Stromal cell of bone marrow (primary cell): ENCODE data around the gene SCAPER.
"Not testable (repeated sequence)": the region's sequence is repeated elsewhere in the genome, so short reads cannot be mapped to it uniquely, and the experiment has no call there.

Experiments
- DNase-seq: peaks from one replicate; pipeline ENCODE4 v3.0.0-alpha.2; 2012; ENCODE audit warnings: low read depth

The SCAPER gene

DNA sequence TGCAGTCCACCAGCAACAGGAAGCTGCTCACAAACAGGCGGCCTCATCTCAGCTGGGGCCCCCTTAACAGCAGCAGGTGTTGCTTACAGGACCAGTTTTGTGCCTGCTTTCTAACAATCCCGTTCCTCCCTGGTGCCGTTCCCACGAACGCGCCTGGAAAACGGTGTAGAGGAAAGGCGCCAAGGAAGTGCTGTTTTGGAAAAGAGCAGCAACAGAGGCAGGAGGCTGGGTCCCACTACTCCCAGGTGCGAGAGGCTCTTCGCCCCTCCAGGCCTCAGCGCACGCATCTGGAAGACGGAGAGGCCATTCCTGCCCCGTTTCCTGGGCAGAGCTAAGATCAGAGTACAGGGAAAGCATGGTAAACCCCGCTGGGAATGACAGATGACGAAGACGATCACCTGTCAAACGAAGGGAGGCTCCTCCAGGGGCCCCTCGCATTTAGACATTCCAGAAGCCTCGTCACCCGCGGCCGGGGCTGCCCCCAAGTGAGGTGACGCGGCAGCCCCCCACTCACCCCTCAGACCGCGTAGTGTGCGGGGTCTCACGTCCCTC lies 603 bp downstream of the SCAPER start:
- no peak for DNase-seq

DNA sequence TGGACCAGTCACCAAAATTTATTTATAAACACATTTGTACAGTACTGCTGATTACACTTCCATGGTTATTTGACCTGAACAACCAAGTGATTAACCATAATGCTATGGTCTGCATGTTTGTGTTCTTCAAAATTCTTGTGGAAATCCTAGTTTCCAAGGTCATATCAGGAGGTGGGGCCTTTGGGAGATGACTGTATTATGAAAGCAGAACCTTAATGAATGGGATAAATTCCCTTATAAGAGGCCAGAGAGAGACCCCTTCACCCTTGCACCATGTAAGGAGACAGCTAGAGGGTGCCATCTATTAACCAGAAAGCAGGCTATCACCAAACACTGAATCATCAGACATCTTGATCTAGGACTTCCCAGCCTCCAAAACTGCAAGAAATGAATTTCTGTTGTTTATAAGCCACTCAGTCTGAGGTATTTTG lies 1.9 kb downstream of the SCAPER start:
- DNase-seq = no peak

DNA sequence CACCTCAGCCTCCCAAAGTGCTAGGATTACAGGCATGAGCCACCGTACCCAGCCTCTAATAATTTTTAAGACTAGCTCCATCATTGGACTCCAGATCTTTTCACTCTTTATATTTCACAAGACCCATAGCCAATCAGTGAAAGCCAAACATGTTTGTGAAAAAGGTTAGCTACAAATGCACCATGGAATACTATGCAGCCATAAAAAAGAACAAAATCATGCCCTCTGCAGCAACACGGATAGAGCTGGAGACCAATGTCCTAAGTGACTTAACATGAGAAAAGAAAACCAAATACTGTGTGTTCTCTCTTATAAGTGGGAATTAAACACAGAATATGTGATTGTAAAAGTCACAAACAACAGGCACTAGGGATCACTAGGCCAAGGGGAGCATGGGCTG lies 3.2 kb downstream of the SCAPER start:
- DNase-seq = no peak

DNA sequence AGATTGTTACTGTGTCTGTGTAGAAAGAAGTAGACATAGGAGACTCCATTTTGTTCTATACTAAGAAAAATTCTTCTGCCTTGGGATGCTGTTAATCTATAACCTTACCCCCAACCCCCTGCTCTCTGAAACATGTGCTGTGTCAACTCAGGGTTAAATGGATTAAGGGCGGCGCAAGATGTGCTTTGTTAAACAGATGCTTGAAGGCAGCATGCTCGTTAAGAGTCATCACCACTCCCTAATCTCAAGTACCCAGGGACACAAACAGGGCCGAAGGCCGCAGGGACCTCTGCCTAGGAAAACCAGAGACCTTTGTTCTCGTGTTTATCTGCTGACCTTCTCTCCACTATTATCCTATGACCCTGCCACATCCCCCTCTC lies 5.2 kb downstream of the SCAPER start:
- not testable (repeated sequence) for DNase-seq

DNA sequence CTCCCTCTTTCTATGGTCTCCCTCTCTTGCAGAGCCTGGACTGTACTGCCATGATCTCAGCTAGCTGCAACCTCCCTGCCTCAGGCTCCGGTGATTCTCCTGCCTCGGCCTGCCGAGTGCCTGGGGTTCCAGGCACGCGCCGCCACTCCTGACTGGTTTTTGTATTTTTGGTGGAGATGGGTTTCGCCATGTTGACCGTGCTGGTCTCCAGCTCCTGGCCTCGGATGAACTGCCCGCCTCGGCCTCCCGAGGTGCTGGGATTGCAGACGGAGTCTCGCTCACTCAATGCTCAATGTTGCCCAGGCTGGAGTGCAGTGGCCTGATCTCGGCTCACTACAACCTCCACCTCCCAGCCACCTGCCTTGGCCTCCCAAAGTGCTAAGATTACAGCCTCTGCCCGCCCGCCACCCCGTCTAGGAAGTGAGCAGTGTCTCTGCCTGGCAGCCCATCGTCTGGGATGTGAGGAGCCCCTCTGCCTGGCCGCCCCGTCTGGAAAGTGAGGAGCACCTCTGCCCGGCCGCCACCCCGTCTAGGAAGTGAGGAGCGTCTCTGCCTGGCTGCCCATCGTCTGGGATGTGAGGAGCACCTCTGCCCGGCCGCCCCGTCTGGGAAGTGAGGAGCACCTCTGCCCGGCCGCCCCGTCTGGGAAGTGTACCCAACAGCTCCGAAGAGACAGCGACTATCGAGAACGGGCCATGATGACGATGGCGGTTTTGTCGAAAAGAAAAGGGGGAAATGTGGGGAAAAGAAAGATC lies 5.8 kb downstream of the SCAPER start:
- not testable (repeated sequence) for DNase-seq

DNA sequence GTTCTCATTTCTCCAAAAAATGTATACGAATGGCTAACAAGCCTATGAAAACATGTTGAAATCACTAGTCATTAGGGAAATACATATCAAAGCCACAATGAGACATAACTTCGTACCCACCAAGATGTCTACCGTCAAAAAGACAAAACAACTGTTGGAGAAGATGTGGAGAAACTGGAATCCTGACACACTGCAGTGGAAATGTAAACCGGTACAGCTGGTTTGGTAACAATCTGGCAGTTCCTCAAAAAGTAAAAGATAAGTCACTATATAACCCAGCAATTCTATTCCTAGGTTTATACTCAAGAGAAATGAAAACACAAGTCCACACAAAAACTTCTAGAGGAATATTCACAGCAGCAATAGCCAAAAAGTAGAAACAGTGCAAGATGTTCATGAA lies 7.0 kb downstream of the SCAPER start:
- no peak for DNase-seq

DNA sequence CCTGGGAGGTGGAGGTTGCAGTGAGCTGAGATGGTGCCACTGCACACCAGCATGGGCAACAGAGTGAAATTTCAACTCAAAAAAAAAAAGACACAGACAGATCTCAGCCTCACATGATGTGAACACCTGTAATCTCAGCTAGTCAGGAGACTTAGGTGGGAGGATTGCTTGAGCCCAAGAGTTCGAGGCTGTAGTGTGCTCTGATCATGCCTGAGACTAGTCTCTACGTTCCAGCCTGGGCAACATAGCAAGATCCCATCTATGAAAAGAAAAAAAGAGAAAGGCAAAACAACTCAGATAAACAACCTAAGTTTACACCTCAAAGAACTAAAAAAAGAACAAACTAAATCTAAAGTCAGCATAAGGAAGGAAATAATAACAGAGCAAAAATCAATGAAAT lies 11.0 kb downstream of the SCAPER start:
- DNase-seq = no peak

DNA sequence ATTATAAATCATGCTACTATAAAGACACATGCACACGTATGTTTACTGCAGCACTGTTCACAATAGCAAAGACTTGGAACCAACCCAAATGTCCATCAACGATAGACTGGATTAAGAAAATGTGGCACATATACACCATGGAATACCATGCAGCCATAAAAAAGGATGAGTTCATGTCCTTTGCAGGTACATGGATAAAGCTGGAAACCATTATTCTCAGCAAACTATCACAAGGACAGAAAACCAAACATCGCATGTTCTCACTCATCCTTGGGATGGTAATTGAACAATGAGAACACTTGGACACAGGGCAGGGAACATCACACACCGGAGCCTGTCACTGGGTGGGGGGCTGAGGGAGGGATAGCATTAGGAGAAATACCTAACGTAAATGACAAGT lies 12.3 kb downstream of the SCAPER start:
- not testable (repeated sequence) for DNase-seq

DNA sequence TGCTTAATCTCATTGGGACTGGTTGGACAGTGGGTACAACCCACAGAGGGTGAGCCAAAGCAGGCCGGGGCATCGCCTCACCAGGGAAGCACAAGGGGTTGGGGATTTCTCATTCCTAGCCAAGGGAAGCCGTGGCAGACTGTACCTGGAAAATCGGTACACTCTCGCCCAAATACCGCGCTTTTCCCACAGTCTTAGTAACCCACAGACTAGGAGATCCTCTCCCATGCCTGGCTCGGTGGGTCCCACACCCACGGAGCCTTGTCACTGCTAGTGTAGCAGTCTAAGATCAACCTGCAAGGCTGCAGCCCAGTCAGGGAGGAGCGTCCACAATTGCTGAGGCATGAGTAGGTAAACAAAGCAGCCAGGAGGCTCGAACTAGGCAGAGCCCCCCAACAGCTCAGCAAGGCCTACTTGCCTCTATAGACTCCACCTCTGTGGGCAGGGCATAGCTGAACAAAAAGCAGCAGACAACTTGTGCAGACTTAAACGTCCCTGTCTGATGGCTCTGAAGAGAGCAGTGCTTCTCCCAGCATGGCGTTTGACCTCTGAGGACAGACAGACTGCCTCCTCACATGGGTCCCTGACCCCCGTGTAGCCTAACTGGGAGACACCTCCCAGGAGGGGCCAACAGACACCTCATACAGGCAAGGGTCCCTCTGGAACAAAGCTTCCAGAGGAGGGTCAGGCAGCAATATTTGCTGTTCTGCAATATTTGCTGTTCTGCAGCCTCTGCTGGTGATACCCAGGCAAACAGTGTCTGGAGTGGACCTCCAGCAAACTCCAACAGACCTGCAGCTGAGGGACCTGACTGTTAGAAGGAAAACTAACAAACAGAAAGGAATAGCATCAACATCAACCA lies 17.6 kb downstream of the SCAPER start:
- DNase-seq = not testable (repeated sequence)

DNA sequence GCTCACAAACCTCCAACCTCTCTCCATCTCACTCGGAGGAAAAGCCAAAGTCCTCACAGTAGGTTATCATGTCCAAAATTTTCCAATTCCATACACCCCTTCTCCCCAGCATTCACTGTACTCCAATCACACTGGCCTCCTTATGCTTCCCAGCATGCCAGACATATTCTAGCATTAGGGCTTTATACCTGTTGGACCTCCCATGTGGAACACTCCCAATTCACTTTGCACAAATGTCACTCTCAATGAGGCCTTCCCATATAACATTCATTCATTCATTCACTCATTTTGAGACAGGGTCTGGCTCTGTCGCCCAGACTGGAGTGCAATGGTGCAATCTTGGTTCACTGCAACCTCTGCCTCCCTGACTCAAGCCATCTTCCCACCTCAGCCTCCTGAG lies 19.9 kb downstream of the SCAPER start:
- DNase-seq = no peak

DNA sequence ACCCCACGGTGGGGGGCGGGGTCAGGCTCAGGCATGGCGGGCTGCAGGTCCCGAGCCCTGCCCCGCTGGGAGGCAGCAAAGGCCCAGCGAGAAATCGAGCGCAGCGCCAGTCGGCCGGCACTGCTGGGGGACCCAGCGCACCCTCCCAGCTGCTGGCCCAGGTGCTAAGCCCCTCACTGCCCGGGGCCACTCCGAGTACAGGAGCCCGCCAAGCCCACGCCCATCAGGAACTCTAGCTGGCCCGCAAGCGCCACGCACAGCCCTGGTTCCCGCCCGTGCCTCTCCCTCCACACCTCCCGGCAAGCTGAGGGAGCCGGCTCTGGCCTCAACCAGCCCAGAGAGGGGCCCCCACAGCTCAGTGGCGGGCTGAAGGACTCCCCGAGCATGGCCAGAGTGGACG lies 29.2 kb downstream of the SCAPER start:
- no peak for DNase-seq

DNA sequence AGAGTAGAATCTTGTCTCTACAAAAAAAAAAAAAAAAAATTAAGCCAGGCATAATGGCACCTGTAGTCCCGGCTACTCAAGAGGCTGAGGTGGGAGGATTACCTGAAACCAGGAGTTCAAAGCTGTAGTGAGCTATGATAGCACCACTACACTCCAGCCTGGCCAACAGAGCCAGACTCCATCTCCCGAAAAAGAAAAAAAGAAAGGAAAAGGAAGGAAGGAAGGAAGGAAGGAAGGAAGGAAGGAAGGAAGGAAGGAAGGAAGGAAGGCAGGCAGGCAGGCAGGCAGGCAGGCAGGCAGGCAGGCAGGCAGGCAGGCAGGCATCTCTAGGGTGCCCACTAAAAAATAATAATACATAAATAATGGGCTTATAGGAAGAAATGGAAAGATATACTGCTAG lies 32.1 kb downstream of the SCAPER start:
- not testable (repeated sequence) for DNase-seq

DNA sequence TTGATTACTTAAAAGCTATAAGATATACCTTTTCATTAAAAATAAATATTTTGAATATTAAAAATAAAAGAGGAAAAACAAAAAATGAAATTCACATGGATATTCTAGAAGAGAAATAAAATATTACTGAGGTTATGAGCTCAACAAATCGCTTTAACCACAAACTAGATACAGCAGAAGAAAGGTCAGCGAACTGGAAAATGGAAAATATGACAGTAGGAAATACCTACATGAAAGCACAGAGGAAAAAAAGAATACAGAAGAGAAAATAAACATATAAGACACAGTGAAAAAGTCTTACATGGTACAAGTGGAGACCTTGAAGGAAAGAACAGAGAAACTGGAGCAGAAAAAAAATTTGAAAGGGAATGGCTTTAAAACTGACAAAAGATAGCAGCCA lies 33.2 kb downstream of the SCAPER start:
- no peak for DNase-seq

DNA sequence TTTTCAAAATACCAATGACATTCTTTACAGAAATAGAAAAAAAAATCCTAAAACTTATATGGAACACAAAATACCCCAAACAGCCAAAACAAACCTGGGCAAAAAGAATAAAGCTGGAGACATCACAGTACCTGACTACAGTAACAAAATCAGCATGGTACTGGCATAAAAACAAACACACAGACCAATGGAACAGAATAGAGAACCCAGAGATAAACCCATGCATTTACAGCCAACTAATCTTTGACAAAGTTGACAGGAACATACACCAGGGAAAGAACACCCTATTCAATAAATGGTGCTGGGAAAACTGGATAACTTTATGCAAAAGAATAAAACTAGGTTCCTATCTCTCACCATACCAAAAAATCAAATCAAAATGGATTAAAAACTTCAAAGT lies 36.4 kb downstream of the SCAPER start:
- DNase-seq = no peak

DNA sequence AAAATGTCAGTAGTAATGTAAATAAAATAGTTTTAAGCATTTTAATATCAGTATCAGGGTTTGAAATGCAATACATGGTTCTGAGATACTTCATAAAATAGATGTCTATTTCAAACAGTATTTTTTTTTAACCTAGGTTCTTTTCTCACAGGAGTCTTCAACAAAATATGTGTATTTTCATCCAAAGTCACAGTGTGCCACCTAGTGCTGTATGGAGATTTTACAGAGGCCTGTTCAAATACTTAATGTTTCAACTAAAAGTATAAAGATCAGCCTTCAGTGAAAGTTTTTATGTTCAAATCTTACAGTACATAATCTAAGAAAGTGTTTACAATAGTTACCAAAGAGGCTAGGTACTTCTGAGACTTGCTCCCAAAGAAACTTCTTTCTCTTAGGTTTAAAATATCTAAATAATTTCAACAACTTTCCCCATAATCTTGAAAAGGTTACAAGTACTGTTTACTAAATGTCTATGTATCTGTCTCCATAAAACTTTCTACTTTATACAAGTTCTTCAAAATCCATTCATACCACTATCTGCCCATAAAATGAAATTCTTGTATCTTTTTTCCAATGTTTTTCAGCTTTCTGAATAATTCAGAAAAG lies 38.3 kb downstream of the SCAPER start:
- DNase-seq = peak; percentile 24

DNA sequence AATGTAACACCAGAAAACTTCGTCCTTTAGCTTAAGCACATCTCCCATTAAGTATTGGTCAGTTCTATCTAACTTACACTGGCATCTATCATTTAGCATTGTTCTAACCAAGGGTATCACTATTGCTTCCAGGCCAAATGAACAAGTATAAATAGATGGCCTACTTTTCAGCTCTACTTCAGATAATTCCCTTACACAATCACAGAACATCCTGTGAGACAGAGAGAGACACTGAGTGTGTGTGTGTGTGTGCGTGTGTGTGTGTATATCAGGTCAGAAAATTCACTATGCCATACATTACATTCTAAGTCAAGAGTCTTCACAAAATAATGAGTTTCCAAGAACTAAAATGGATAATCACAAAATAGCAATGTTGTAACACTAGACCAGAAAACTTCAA lies 39.1 kb downstream of the SCAPER start:
- no peak for DNase-seq

DNA sequence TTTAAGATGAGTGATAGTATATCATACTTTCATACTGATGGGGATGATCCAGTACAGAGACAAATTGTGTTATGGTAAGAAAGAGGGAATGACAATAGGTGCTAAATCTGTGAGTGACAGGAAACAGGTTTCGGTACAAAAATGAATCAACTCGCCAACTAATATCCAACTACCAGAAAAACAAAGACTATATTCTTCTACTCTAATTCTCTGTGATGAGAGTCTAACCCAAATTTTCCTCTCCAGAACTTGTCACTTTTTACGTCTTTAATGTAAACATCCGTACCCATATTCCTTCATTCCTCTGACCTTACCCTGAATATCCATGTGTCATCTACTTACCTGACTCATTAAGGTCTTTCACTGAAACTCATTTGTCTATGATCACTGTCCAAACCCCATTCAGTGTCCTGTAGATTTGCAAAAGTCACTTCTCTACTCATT lies 39.6 kb downstream of the SCAPER start:
- no peak for DNase-seq

DNA sequence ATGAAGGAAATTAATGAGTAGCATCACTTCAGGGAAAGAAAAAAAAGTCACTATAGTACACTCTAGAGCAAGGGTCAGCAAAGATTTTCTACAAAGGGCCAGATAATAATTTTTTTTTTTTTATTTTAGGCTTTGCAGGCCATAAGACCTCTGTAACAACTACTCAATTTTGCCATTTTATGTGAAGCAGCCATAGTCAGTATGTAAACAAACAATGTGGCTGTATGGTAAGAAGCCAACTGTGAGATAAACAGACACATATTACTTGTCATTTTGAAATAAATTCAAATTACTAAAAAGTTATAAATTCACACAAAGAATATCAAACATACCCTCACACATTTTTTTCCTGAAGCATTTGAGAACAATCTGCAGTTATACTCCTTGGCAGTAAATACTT lies 40.6 kb downstream of the SCAPER start:
- DNase-seq = no peak

DNA sequence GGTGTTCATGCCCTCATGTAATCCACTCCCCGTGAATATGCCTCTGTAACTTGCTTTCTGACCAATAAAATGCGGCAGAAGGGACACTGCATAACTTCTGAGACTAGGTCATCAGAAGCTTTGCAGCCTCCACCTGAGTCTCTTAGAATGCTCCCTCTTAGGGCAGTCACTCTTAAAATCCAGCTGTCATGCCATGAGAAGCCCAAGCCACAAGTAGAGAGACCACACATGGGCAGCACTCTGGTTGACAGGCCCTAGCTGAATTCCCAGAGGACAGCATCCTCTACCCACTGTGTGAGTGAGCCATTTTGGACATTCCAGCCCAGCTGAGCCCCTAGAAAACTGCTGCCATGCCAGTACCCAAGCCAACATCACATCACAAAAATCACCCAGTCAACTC lies 41.4 kb downstream of the SCAPER start:
- no peak for DNase-seq

DNA sequence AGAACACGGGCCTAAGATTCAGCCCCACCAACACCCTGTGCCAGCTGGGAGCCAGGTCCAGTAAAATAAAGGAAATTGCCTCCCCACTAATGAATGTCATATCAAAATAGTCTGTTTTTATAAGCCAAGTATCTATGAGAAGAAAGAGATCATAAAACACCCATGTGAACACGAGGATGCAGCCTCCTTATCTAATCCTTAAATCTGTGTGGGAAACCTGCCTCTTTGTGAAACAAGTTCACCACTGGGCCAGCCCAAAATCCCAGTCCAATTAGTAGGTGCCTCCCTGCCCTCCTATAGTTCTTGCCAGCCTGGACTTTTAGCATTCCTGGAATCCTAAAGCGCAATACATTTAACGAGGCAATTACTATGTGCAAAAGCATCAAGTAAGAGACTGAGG lies 42.0 kb downstream of the SCAPER start:
- DNase-seq = no peak

DNA sequence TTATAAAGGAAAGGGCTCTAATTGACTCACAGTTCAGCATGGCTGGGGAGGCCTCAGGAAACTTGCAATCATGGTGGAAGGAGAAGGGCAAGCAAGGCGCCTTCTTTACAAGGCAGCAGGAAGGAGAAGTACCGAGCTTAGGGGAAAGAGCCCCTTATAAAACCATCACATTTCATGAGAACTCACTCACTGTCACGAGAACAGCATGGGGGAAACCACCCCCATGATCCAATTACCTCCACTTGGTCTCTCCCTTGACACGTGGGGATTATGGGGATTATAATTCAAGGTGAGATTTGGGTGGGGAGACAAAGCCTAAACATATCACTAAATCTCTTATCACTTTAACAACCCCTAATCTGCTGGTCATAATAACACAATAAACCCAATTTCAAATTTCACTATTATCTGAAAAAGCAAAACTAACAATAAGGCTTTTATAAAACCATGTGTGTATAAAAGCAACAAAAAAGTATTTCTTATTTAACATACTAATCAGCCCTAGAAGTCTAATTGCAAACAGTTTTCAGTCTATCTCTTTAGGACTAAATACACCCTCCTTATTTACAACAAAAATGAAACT lies 43.2 kb downstream of the SCAPER start:
- no peak for DNase-seq

DNA sequence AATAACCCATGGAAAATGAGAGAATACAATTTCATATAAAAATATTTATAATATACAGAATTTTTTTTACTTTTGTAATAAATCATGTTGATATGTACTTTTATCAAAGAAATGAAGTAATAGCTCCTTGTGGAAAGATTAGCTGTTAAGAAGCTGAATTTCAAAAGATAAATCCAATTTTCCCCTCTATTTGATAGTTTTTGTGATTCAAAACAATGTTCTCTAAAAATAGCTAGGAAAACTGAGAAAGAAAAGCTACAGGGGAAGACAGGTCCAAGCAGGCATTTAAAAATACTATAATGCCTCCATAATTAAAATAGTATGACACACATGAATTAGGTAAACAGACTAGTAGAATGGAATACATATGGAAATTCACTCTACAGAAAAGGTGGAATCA lies 44.9 kb downstream of the SCAPER start:
- DNase-seq = no peak
